ENCODE measurements around the gene PPP3R2. TPM values are rescaled to one million over a fixed set of nuclear protein-coding genes. Genes with fewer than 3 reads are reported as not detected.

PPP3R2 gene, protein sequence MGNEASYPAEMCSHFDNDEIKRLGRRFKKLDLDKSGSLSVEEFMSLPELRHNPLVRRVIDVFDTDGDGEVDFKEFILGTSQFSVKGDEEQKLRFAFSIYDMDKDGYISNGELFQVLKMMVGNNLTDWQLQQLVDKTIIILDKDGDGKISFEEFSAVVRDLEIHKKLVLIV
- not detected for polyA plus RNA-seq (2013, experiment 1 of 2)
- not detected for polyA plus RNA-seq (2013, experiment 2 of 2)

DNA sequence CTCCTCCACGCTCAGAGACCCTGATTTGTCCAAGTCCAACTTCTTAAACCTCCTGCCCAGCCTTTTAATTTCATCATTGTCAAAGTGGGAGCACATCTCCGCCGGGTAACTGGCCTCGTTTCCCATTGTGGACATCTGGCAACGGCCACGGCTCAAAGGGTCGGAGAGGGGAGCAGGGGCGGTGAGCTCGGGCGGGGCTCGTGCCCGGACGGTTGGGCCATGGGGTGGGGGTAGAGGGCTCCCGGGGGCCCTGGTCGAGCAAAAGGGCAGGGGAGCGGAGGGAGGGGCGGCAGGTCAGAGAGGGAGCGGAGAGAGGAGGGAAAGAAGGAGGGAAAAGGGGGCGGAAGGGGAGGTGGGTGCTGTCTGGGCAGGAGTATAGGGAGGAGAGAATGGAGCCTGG, at the start of gene PPP3R2:
Gene PPP3R2 (minus strand): TSS at position 174 of the 400 bp plus-strand sequence. CDS start 48 bp downstream, at position 126.
- WGBS, 2 experiments (ENCODE audit: insufficient coverage in 2 of 2) = 91 to 98% methylated on average over 9 to 12 of the region's 19 CpGs
- no peaks in the 10 kb centered on the region for H3K9me3 ChIP-seq (ENCODE audit: control insufficient read depth, low read length)
- no peak within 1 kb of the TSS for H3K27ac ChIP-seq (ENCODE audit: low read depth, low read length, severe bottlenecking)
- no peaks in the 10 kb centered on the region for H3K4me1 ChIP-seq (ENCODE audit: control insufficient read depth, insufficient read depth, low read length, poor library complexity, severe bottlenecking)
- no peak within 1 kb of the TSS for H3K4me3 ChIP-seq (ENCODE audit: extremely low read depth, insufficient read depth, low read length, poor library complexity, severe bottlenecking)
- H3K36me3 ChIP-seq (ENCODE audit: control insufficient read depth, insufficient read depth, low read length) = no peaks in the 10 kb centered on the region

DNA sequence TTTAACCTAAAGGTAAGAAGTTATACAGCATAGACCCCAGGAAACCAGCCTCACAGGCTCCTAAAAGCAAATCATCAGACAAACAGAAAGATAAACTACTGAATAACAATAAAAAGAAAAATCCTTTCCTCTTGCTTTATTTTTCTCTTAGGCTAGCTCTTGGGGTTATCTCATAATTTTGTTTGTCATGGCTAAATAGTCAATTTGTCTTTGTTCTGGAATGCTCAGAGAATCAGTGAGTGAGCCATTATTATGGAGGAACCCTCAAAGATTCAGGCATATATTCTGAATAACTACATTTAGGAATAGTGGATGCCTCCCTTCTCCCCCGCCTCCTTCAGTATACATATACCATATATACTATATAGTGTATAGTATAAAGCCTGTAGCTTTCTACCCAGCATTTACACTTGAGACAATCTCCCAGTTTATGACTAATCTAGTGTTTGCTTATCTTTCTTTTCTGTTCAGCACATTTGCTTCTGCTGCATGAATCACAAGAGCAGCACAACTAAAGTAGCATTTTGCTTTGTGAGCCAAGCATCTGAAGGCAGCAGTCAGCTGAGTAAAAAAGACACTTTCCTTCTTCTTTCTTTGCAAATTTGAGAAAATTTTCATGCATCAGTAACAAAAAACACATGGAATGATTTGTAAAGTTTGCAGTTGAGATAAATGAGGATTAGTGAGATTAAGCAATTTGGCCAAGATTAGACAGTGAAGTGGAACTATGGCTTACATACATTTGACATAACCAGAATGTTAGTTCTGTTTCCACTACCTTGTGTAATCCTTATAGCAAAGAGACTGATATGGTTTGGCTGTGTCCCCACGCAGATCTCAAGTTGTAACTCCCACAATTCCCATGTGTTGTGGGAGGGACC, 45.3 kb upstream of the PPP3R2 start:
- WGBS, 2 experiments (ENCODE audit: insufficient coverage in 2 of 2) = 60% methylated on average over 1 of the region's 2 CpGs; no CpG with 5 or more reads in 1 of the 2 experiments
- Histone ChIP-seq H3K4me1 (ENCODE audit: control insufficient read depth, insufficient read depth, low read length, poor library complexity, severe bottlenecking) (no peaks in the 10 kb centered on the region), H3K4me3 (ENCODE audit: extremely low read depth, insufficient read depth, low read length, poor library complexity, severe bottlenecking) (no peak overlapping the region), H3K27ac (ENCODE audit: low read depth, low read length, severe bottlenecking) (no peak overlapping the region), H3K36me3 (ENCODE audit: control insufficient read depth, insufficient read depth, low read length) (no peaks in the 10 kb centered on the region), H3K9me3 (ENCODE audit: control insufficient read depth, low read length) (no peaks in the 10 kb centered on the region)

DNA sequence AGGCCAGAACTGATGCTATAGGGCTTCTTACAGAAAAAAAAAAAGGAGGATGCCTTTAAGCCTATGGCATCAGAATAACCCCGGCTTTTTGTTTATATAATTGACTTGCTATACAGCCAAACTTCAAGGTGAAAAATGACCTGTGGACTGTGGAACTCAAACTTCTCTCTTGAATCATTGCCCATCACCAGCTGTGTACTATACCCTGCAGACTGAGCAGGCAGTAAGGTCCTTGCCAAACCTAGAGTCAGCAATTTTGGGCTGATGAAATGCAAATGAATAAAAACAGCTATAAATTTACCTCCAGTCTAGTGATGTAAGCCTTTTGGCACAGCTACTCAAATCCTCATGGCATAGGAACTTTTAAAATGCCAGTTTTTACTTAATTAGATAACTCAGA, 44.5 kb upstream of the PPP3R2 start:
- Histone ChIP-seq H3K4me3 (ENCODE audit: extremely low read depth, insufficient read depth, low read length, poor library complexity, severe bottlenecking) (no peak overlapping the region), H3K27ac (ENCODE audit: low read depth, low read length, severe bottlenecking) (no peak overlapping the region)
- no CpG with 5 or more reads among the region's 1 CpG for WGBS, 2 experiments (ENCODE audit: insufficient coverage in 2 of 2)

DNA sequence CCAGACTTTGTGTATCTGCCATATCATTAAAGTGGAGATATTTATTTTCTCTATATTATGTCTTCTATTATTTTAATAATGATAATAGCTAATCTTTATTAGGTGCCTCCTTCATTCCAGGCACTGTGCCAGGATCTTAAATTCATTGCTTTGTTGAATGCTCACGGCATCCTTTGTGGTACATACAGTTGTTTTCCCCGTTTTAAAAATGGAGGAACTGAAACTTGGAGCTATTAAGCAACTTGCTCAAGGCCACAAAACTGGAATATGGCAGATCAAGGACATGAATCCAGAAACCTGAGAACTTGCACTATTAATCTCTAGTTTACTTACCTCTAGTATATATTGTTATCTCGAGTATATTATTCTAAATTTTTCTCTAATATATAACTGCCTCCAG, 41.5 kb upstream of the PPP3R2 start:
- WGBS, 2 experiments (ENCODE audit: insufficient coverage in 2 of 2) = 60 to 80% methylated on average over 2 of the region's 3 CpGs
- H3K27ac ChIP-seq (ENCODE audit: low read depth, low read length, severe bottlenecking) = no peak overlapping the region
- no peaks in the 10 kb centered on the region for H3K36me3 ChIP-seq (ENCODE audit: control insufficient read depth, insufficient read depth, low read length)
- H3K4me1 ChIP-seq (ENCODE audit: control insufficient read depth, insufficient read depth, low read length, poor library complexity, severe bottlenecking) = no peaks in the 10 kb centered on the region
- H3K4me3 ChIP-seq (ENCODE audit: extremely low read depth, insufficient read depth, low read length, poor library complexity, severe bottlenecking) = no peak overlapping the region
- no peaks in the 10 kb centered on the region for H3K9me3 ChIP-seq (ENCODE audit: control insufficient read depth, low read length)

More for the DNA sequence above, 44.5 kb upstream of the PPP3R2 start:
- no peaks in the 10 kb centered on the region for H3K4me1 ChIP-seq (ENCODE audit: control insufficient read depth, insufficient read depth, low read length, poor library complexity, severe bottlenecking)
- H3K9me3 ChIP-seq (ENCODE audit: control insufficient read depth, low read length) = no peaks in the 10 kb centered on the region
- no peaks in the 10 kb centered on the region for H3K36me3 ChIP-seq (ENCODE audit: control insufficient read depth, insufficient read depth, low read length)

DNA sequence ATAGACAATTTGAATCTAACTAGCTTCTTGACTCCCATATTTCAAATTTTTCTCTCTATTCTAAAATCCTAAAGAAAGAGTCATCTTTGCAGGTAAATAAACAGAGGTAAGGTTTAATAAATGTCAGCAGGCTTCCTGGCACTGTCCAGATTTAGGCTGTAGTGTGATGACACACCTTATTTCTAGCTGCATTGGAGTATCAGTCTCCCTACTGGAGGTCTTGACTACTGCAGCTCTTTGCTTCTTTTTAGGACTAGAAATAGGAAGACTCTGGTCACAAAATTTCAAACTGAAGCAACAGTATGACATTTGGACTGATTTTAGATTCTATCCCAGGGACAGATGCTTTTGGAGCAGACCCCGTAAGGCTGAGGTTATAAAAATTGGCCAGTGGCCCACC, 40.7 kb upstream of the PPP3R2 start:
- H3K27ac ChIP-seq (ENCODE audit: low read depth, low read length, severe bottlenecking) = no peak overlapping the region
- no peaks in the 10 kb centered on the region for H3K4me1 ChIP-seq (ENCODE audit: control insufficient read depth, insufficient read depth, low read length, poor library complexity, severe bottlenecking)
- 83% methylated on average over 1 of the region's 1 CpG; no CpG with 5 or more reads in 1 of the 2 experiments for WGBS, 2 experiments (ENCODE audit: insufficient coverage in 2 of 2)
- H3K4me3 ChIP-seq (ENCODE audit: extremely low read depth, insufficient read depth, low read length, poor library complexity, severe bottlenecking) = no peak overlapping the region
- no peaks in the 10 kb centered on the region for H3K36me3 ChIP-seq (ENCODE audit: control insufficient read depth, insufficient read depth, low read length)
- no peaks in the 10 kb centered on the region for H3K9me3 ChIP-seq (ENCODE audit: control insufficient read depth, low read length)

DNA sequence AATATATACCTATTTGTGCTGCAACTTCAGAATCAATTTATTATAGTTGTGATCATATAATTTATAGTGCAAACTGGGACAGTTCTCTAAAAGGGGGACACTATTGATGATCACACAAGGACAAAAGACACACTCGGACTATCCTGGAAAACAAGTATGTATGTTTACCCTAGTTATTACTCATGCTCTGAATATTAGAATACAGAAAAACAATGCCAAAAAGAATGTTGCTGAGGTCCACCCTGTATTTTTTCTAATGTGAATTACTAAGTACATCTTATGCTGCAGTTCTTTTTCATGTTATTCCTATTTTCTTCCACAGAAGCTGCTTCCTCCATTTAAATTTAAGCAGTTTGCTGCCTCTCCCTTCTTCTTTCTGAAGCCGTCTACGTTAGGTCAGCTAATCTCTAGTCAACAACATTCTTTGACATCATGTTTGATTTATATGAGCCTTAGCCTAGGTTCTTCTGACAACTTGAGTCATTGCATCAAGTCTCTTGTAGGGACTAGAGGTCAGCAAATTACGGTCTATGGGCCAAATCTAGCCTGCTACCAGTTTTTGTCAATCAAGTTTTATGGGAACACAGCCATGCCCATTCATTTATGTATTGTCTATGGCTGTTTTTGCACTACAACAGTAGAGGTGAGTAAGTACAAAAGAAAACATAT, 40.1 kb upstream of the PPP3R2 start:
- 29 to 78% methylated on average over 1 of the region's 4 CpGs for WGBS, 2 experiments (ENCODE audit: insufficient coverage in 2 of 2)
- Histone ChIP-seq H3K4me3 (ENCODE audit: extremely low read depth, insufficient read depth, low read length, poor library complexity, severe bottlenecking) (no peak overlapping the region), H3K4me1 (ENCODE audit: control insufficient read depth, insufficient read depth, low read length, poor library complexity, severe bottlenecking) (no peaks in the 10 kb centered on the region), H3K27ac (ENCODE audit: low read depth, low read length, severe bottlenecking) (no peak overlapping the region), H3K9me3 (ENCODE audit: control insufficient read depth, low read length) (no peaks in the 10 kb centered on the region), H3K36me3 (ENCODE audit: control insufficient read depth, insufficient read depth, low read length) (no peaks in the 10 kb centered on the region)

DNA sequence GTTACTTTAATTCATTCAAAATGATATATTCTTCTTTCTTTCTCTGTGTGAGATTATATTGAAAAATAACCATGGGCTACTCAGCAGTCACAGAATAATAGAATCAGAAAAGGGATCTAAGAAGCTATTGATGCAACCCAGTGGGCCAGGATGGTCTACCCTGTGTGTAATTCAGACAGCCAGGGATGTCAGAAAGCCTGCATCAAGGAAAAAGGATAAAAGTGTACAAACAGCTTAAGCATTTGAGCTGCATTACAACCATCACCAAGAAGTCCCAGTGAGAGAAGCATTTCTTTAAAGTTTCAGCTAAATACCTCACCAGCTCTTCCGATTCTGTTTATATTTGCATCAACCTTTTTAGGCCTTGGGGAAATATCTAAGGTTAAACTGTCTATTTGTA, 37.8 kb upstream of the PPP3R2 start:
- no peak overlapping the region for H3K27ac ChIP-seq (ENCODE audit: low read depth, low read length, severe bottlenecking)
- no peak overlapping the region for H3K4me3 ChIP-seq (ENCODE audit: extremely low read depth, insufficient read depth, low read length, poor library complexity, severe bottlenecking)
- WGBS, 2 experiments (ENCODE audit: insufficient coverage in 2 of 2) = no CpG with 5 or more reads among the region's 1 CpG
- no peaks in the 10 kb centered on the region for H3K36me3 ChIP-seq (ENCODE audit: control insufficient read depth, insufficient read depth, low read length)
- no peaks in the 10 kb centered on the region for H3K9me3 ChIP-seq (ENCODE audit: control insufficient read depth, low read length)
- H3K4me1 ChIP-seq (ENCODE audit: control insufficient read depth, insufficient read depth, low read length, poor library complexity, severe bottlenecking) = no peaks in the 10 kb centered on the region

DNA sequence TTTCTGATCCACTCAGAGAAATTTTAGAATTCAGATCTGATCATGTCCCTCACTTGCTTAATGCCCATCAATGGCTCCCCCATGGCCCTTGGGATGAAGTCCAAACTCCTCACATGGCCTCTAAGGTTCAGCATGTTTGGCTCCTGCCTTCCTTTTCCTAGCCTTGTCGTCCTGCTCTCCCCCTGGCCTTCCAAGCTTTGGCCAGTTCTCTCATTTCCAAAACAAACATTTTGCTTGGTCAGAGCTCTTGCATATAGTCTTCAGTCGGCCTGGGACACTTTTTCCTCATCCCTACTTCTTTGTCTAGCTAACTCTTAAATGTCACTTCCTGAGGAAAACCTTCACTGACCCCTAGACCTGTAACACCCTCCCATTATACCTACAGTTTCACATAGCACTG, 37.1 kb upstream of the PPP3R2 start:
- Histone ChIP-seq H3K9me3 (ENCODE audit: control insufficient read depth, low read length) (no peaks in the 10 kb centered on the region), H3K4me1 (ENCODE audit: control insufficient read depth, insufficient read depth, low read length, poor library complexity, severe bottlenecking) (no peaks in the 10 kb centered on the region), H3K4me3 (ENCODE audit: extremely low read depth, insufficient read depth, low read length, poor library complexity, severe bottlenecking) (no peak overlapping the region), H3K27ac (ENCODE audit: low read depth, low read length, severe bottlenecking) (no peak overlapping the region), H3K36me3 (ENCODE audit: control insufficient read depth, insufficient read depth, low read length) (no peaks in the 10 kb centered on the region)
- 13 to 51% methylated on average over 2 of the region's 2 CpGs for WGBS, 2 experiments (ENCODE audit: insufficient coverage in 2 of 2)

DNA sequence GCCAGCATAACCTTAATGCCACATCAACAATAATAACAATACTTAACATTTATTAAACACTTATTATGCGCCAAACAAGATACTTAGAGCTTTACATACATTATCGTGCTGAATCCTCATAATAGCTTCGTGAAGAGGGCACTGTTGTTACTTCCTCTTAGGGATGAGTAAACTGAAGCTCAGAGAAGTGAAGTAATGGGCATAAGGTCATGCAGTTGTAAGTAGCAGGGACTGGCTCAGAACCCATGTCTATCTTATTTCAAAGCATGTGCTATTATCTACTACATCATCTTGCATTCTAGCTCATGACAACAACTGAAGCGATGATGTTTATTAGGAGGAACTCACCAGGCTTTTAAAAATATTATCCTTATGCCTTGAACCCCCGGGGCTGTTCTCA, 34.9 kb upstream of the PPP3R2 start:
- H3K36me3 ChIP-seq (ENCODE audit: control insufficient read depth, insufficient read depth, low read length) = no peaks in the 10 kb centered on the region

DNA sequence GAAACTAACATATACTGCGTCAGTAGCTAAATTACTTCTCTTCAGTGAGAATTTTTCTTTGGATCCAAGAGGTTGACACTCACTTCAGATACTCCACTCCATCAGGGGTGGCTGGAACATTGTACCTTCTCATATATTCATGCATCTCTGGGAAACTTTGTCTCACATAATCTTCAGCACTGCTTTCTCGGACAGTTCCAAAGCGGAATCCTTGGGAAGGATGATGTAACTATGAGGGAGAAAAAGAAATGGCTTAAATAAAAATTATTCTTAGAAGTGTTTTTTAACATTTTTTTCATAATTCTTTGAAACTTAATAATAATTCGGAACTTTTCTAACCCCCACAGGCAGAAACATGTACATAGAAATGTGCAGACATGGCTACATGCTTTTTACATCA, 33.4 kb upstream of the PPP3R2 start:
- H3K27ac ChIP-seq (ENCODE audit: low read depth, low read length, severe bottlenecking) = no peak overlapping the region
- WGBS, 2 experiments (ENCODE audit: insufficient coverage in 2 of 2) = 75 to 100% methylated on average over 1 to 2 of the region's 4 CpGs
- H3K4me3 ChIP-seq (ENCODE audit: extremely low read depth, insufficient read depth, low read length, poor library complexity, severe bottlenecking) = no peak overlapping the region
- H3K9me3 ChIP-seq (ENCODE audit: control insufficient read depth, low read length) = no peaks in the 10 kb centered on the region
- H3K36me3 ChIP-seq (ENCODE audit: control insufficient read depth, insufficient read depth, low read length) = no peaks in the 10 kb centered on the region
- H3K4me1 ChIP-seq (ENCODE audit: control insufficient read depth, insufficient read depth, low read length, poor library complexity, severe bottlenecking) = no peaks in the 10 kb centered on the region

More for the DNA sequence above, 34.9 kb upstream of the PPP3R2 start:
- Histone ChIP-seq H3K4me1 (ENCODE audit: control insufficient read depth, insufficient read depth, low read length, poor library complexity, severe bottlenecking) (no peaks in the 10 kb centered on the region), H3K9me3 (ENCODE audit: control insufficient read depth, low read length) (no peaks in the 10 kb centered on the region), H3K4me3 (ENCODE audit: extremely low read depth, insufficient read depth, low read length, poor library complexity, severe bottlenecking) (no peak overlapping the region), H3K27ac (ENCODE audit: low read depth, low read length, severe bottlenecking) (no peak overlapping the region)
- 47 to 78% methylated on average over 2 to 4 of the region's 5 CpGs for WGBS, 2 experiments (ENCODE audit: insufficient coverage in 2 of 2)
